ENCODE measurements around the gene SH2D3A.

DNA sequence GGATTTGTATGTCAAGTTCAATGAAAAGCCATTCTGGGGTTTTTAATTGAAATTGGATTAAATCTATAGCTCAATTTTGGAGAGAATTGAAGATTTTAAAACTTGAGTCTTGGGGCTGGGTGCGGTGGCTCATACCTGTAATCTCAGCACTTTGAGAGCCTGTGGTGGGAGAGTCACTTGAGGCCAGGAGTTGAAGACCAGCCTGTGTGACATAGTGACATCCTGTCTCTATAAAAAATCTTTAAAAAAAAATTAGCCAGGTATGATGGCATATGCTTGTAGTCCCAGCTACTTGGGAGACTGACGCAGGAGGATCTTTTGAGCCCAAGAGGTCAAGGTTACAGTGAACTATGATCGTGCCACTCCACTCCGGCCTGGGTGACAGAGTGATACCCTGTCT lies 46.4 kb upstream of the SH2D3A start:
- no peak for TF ChIP-seq CEBPB (IDR thresholded peaks at IDR 0.05)
- TF ChIP-seq REST (IDR thresholded peaks at IDR 0.05; ENCODE audit: low read depth), result no peak
- TF ChIP-seq CREB1 (IDR thresholded peaks at IDR 0.05; ENCODE audit: low read depth), result no peak
- TF ChIP-seq, protein P1, sequence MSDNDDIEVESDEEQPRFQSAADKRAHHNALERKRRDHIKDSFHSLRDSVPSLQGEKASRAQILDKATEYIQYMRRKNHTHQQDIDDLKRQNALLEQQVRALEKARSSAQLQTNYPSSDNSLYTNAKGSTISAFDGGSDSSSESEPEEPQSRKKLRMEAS (IDR thresholded peaks at IDR 0.05), result no peak
- TF ChIP-seq RAD21 (IDR thresholded peaks at IDR 0.05; ENCODE audit: low read depth), result no peak

Measured in Ishikawa (cell line).